GM13977 (cell line): ENCODE data around the gene PRF1.
"Not testable (repeated sequence)": the region's sequence is repeated elsewhere in the genome, so short reads cannot be mapped to it uniquely, and the experiment has no call there.

Experiments used
- DNase-seq: peaks from one replicate; pipeline ENCODE4 v3.0.0; 2012; ENCODE audit warnings: low spot score
- in situ Hi-C: fragments of 300-500 bp; cut with MboI; formaldehyde crosslinking; loops from one replicate; pipeline ENCODE4 v1.12.0; 2022; ENCODE audit warnings: low sequenced_read_pairs, low pct_unique_long_range_greater_than_20kb, mixed read lengths, inconsistent platforms; ENCODE audit not compliant: unreplicated experiment
- TF ChIP-seq, protein P1 (sequence below): IDR thresholded peaks from 2 replicates; pipeline ENCODE4 v1.5.1; 2012; ENCODE audit warnings: mild to moderate bottlenecking, control low read depth; ENCODE audit not compliant: insufficient read depth; ENCODE audit errors: extremely low read depth, missing control alignments

PRF1 gene

DNA sequence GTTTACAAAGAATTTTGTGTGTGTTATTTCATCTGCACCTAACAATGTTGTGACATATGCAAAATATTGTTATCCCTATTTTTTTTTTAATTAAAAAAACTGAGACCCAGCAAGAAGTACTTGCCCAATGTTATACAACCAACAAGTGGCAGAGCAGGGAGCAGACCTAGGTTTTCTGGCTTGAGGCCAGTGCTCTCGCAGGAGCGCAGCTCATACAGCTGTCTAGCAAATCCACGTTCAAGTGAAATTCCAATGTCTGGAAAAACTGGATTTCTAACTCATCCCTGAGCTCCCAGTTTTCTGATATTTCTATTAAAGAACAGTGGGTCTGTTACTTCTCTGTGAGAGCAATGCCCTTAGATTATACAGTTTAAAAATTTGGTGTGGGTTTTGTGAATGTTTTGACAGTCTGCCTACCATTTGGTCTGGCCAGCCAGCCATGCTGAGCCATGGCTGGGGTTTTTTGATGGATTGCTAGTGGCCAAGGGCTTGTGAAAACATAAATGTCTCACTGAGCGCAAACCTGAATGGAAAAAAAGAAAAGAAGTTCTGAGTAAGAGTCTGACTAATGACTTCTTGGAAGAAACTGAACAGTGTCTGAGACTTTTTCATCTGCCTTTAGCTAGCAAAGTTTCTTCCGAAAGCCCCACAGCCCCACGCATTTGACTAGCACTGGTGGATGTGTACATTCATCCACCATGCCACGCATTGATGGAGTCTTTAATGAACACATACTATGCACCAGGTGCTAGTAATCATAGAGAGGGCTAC lies 15.4 kb upstream of the PRF1 start:
- no peak for DNase-seq
- TF ChIP-seq, protein P1, sequence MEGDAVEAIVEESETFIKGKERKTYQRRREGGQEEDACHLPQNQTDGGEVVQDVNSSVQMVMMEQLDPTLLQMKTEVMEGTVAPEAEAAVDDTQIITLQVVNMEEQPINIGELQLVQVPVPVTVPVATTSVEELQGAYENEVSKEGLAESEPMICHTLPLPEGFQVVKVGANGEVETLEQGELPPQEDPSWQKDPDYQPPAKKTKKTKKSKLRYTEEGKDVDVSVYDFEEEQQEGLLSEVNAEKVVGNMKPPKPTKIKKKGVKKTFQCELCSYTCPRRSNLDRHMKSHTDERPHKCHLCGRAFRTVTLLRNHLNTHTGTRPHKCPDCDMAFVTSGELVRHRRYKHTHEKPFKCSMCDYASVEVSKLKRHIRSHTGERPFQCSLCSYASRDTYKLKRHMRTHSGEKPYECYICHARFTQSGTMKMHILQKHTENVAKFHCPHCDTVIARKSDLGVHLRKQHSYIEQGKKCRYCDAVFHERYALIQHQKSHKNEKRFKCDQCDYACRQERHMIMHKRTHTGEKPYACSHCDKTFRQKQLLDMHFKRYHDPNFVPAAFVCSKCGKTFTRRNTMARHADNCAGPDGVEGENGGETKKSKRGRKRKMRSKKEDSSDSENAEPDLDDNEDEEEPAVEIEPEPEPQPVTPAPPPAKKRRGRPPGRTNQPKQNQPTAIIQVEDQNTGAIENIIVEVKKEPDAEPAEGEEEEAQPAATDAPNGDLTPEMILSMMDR: no peak
- in situ Hi-C loops: no loop called here

DNA sequence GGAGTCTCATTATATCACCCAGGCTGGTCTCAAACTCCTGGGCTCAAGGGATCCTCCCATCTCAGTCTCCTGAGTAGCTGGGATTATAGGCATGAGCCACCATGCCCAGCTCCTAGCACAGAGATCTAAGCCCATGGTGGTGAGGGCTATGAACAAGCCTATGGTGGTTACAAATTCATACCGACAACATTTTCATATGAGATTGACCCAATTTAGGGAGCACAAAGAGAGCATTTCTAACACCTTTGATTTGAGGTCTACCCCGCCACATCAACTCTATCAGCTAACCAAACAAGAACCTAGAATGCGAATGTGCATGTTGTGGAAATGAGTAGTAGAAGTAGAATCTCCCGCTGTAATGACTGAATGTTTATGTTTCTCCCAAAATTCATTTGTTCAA lies 14.2 kb upstream of the PRF1 start:
- DNase-seq: no peak
- TF ChIP-seq, protein P1: no peak
- in situ Hi-C loops: no loop called here

DNA sequence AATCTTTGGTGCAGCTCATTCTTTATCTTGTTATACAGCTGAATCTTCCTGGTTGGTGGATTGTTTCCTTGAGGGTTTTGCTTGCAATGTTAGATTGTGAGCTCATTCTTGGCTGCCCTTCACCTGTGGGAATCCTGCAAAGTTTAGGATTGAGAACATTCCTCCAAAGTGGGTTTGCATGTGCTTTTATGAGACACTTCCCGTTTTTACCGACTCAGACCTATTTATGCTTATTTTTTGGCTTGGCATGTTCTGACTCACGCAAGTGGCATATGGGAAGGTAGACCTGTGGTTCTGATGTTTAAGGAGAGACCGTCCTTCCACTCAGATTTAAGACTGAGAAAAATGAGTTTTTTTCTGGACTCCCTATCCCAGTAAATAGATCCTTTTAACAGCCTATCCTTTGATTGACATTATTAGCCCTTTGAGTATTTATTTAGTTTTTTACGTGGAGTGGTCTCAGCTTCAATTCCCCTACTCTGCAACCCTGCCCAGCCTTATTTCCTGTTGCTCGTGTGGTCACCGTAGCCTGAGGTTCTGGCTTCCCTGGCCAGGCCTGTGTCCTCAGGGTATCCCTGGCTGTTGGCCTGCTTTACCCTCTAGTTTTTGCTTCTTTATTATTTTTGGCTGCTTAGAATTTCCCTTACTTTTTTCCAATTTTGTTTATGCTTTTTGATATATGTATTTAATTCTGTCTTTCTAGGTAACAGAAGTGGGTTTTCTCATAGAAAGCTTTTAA lies 13.4 kb upstream of the PRF1 start:
- TF ChIP-seq, protein P1: no peak
- in situ Hi-C loops: no loop called here
- DNase-seq: no peak

DNA sequence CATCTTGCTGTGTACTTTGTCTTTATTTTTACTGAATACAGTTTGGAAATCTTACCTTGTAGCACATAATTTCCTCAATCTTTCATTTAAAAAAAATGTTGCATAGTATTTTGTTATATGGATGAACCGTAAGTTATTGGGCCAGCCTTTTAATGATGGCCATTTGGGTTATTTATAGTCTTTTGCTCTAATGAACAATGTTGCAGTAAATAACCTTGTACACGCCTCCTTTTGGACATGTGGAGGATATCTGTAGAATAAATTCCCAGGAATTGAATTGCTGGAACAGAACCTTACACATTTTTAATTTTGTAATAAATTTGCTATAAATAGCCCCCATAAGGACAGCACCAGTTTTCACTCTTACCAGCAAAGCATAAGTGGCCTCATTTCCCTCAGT lies 12.7 kb upstream of the PRF1 start:
- TF ChIP-seq, protein P1: no peak
- DNase-seq: no peak
- in situ Hi-C loops: no loop called here

DNA sequence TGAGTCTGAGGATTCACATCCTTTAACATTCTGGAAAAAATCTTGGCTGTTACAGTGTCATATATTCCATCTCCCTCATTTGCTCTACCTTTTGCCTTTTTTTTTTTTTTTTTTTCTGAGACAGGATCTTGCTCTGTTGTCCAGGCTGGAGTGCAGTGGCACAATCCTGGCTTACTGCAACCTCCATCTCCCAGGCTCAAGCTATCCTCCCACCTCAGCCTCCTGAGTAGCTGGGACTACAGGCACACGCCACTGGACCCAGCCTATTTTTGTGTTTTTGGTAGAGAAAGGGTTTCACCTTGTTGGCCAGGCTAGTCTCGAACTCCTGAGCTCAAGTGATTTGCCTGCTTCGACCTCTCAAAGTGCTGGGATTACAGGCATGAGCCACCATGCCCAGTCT lies 11.8 kb upstream of the PRF1 start:
- in situ Hi-C loops, DNase-seq: not testable (repeated sequence)

DNA sequence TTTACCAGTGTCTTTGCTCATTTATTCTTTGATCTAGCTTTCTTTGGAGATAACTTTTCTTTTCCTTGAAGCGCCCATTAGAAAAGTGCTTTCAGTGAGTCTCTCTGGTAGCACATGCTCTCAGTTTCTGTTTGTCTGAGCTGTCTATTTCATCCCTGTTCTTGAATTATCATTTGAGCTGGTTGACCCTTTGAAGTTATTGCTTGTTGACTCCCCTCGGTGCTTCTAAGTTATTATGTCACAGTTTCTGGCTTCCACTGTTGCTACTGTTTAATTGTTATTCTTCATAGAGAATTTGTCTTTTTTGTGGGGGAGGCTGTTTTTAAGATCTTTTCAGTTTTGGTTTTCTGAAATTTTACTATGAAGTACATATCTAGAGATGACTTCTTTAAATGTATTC lies 11.4 kb upstream of the PRF1 start:
- no peak for DNase-seq
- in situ Hi-C loops: no loop called here
- TF ChIP-seq, protein P1: no peak

DNA sequence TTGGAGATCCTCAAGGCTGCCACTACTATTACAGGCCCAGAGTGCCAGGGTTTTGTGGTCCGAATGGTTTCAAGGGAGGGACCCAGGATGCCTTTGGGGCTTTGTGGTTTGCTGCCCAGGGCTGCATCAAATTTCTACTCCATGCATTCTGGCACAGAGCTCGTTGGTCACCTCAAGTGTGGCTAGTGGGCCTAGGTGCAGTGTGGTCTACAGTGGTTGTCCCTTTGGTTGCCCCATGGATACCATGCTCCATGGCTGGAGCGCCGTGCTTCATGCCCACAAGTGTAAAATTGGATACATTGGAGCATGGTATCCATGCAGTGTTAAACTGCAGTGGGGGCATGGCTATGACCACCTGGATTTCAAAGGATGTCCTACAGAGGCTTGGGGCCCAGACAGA lies 5.4 kb upstream of the PRF1 start:
- TF ChIP-seq, protein P1: no peak
- DNase-seq: no peak
- in situ Hi-C loops: no loop called here
